Activated T-cell treated with anti-CD3 and anti-CD28 coated beads for 4 hours (primary cell): ENCODE results near the gene CDH12.

Experiments used
- DNase-seq: peaks from one replicate; pipeline ENCODE4 v3.0.0-alpha.2; 2020

CDH12 gene

DNA sequence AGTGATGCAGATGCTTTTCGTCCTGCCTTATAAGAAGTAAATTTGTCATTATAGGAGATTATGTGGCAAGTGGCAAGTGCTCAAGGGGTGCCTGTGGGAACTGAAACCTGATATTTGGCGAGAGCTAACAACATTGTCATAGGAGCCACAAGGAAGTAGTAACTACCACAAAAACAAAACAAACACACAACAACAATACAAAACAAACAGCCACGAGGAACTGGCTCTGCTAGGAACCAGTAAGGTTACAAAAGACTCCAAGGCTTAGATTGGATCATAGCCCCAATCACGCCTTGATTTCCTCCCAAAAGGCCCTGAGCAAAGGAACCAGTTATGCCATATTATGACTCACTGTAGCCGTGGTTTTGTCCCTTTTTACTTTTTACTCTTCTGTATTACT lies 1045.2 kb downstream of the CDH12 start:
- no peak for DNase-seq

- no peak for DNase-seq
Observed at GRCh38 chr5:21806943-21807342, 1046.2 kb downstream of the CDH12 start.

GRCh38 chr5:21806271-21806670 lies 1046.9 kb downstream of the CDH12 start:
- DNase-seq: no peak

GRCh38 chr5:21802869-21803490 lies 1050.2 kb downstream of the CDH12 start:
- no peak for DNase-seq

- DNase-seq: no peak
Observed at GRCh38 chr5:21802100-21802499, 1051.0 kb downstream of the CDH12 start.

- DNase-seq: no peak
Observed at GRCh38 chr5:21792748-21793147, 1060.4 kb downstream of the CDH12 start.

DNA sequence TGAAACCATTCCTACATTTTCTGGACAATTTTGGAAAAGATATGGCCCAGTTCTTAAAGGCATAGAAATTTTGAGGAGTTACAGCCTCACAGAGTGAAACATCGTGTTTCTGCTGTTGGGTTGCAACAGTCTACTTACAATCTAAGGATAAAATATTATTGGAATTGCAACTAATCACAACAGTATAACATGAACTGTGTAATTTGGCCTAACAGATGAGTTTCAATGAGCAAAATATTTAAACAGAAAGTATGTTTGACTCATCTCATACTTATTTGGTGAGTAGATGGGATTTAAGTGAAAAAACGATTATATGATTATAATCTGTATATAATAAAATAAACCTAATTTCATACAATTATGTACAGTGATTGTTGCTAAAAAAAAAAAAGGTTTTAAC lies 1061.8 kb downstream of the CDH12 start:
- no peak for DNase-seq

GRCh38 chr5:21784487-21784886 lies 1068.7 kb downstream of the CDH12 start:
- DNase-seq: no peak

DNA sequence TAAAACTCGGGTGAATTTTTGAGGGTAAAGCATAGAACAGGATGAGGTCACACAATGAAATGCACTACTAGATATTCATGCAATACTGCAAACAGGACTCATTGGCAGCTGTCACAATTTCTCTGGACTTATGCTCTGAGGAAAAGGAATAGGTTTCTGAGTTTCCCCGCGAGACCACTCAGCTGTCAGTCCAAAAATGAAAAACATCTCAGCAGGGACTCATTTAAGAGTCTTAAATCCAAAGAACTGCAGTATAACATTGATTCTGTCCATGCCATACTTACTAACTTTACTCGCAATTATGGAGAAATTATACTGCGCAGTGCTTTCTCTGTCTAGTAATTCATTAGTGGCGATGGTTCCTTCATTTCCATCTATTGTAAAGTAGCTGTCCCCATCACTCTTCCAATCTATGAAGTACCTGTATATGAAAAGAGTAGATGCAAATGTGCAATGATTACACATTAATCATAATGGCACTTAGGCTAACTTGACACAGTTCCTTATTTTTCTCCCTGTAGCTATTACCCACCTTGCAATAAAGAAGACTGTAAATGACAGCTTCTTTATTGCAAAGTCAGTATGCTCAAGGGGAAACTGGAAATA lies 1070.0 kb downstream of the CDH12 start:
- no peak for DNase-seq

GRCh38 chr5:21776466-21776865 lies 1076.7 kb downstream of the CDH12 start:
- DNase-seq: no peak

DNA sequence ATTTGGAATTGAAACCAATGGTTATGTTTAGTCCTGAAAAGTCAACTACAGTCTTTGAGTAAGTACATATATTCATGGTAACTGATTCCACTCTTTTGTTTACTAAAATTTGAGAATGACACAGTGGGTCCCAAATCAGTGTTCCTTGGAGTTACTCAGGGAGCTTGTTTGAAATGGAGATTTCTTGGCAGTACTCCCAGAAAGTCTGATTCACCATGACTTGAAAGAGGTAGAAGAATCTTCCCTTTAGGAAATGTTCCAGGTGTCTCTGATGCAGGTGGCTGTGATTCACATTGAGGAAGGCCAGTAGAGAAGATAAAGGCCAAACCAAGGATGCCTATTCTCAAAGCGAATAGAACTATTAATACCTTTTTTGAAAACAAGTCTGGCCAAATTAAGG lies 1078.3 kb downstream of the CDH12 start:
- no peak for DNase-seq

DNA sequence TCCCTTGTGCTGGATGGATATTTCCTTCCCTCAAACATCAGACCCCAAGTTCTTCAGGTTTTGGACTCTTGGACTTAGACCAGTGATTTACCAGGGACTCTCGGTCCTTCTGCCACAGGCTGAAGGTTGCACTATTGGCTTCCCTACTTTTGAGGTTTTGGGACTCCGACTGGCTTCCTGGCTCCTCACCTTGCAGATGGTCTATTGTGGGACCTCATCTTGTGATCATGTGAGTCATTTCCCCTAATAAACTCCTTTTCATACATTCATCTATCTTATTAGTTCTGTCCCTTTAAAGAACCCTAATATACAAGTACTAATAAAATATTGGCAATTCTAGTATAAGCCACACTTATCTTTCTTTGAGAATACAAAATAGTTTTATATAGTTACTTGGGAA lies 1078.9 kb downstream of the CDH12 start:
- DNase-seq: no peak

DNA sequence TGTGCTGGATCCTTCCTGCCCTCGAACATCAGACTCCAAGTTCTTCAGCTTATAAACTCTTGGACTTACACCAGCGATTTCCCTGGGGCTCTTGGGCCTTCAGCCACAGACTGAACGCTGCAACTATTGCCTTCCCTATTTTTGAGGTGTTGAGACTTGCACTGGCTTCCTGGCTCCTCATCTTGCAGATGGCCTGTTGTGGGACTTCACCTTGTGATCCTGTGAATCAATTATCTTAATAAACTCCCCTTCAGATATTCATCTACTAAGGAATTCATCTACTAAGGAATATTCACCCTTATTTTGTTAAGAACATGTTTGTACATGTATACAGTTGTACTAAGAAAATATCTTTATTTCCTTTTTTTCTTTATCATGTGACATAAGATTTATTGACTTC lies 1079.7 kb downstream of the CDH12 start:
- DNase-seq: no peak

GRCh38 chr5:21765406-21765805 lies 1087.7 kb downstream of the CDH12 start:
- DNase-seq: no peak

DNA sequence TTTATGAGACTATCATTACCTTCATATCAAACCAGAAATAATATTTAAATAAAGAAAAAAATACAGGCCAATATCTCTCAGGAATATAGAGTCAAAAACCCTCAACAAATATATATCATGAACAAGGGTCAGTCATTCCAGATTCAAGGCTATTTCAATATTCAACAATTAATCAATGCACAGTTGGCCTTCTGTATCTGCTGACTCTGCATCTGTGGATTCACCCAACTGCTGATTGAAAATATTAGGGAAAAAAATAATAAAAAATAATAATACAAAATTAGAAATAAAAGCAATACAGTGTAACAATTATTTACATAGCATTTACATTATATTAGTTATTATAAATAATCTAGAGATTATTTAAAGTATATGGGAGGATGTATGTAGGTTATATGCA lies 1114.0 kb downstream of the CDH12 start:
- no peak for DNase-seq

GRCh38 chr5:21723500-21723899 lies 1129.6 kb downstream of the CDH12 start:
- DNase-seq: no peak

DNA sequence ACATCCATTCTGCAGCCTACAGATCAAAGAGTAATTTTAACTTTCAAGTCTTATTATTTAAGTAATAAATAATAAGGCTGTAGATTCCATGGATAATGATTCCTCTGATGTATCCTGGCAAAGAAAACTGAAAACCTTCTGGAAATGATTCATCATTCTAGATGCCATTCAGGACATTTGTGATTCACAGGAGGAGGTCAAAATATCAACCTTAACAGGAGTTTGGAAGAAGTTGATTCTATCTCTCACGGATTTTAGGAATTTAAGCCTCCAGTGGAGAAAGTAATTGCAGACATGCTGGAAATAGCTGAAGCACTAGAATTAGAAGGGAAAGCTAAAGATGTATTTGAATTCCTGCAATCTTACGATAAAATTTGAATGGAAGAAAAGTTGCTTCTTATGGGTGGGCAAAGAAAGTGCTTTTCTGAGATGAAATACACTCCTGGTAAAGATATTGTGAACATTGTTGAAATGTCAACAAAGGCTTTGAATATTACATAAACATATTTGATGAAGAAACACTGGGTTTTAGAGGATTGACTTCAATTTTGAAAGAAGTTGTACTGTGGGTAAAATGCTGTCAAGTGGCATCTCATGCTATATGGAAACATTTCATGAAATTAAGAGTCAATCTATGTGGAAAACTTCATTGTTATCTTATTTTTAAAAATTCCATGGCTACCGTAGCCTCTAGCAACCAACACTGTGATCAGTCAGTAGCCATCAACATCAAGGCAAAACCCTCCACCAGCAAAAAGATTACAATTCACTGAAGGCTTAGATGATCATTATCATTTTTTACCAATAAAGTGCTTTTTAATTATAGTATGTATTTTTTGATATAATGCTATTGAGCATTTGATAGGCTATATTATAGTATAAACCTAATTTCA lies 1141.0 kb downstream of the CDH12 start:
- DNase-seq: no peak

DNA sequence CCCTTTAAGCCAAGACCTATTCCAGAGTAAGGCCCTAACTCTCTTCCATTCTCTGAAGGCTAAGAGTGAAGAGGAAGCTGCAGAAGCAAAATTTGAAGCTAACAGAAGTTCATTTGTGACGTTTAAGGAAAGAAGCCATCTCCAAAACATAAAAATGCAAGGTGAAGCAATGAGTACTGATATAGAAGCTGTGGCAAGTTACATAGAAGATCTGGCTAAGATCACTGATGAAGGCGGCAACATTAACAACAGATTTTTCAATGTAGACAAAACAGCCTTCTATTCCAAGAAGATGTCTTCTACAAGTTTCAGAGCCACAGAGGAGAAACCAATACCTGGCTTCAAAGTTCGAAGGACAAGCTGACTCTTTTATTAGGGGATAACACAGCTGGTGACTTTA lies 1143.4 kb downstream of the CDH12 start:
- no peak for DNase-seq

DNA sequence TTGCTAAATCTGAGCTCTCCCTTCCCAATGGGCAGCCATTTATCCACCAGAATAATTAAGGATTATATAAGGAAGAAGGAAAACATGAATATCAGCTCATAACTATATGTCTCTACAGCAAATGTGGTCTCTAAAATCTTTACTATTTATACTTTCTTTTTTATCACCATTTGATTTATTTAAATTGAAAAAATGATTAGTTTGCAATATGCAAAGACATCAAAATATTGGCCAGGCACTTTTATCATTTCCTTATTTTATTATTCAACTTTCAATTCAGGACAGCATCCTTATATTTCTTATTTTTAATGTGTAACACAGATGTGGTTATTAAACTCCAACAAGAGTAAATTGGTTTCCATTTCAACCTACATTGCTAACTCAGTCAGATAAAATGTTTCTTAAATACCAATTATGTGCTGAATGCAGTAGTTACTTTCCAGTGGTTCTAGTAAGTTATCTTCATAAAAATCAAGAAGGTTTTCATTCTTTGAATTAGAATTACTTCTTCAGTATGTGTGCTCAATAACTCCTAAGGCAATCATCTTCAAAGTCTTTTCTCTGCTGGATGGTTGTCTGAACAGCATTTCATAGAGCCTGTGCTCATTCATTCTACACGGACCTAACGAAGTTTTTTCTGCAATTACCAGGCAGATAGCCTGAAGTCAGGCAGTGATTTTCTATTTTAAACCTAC lies 1148.0 kb downstream of the CDH12 start:
- no peak for DNase-seq

DNA sequence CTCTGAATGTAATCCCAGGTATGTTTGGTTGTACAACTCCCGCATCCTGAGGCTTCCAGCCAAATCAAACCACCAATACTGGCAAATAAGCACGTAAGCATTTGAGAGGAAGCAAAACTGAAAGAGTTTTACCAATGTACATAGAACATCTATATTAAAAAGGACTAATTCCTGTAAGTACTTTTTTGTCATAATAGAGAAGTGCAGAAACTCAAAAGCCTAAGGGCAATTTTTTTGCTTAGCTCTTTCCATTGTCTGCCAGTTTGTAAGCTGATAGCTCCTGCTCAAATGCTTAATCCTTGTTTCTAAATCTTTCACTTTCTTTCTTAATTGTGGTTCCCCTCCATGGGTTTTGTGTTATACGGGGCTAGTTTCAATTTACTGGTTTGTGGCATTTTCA lies 1151.8 kb downstream of the CDH12 start:
- no peak for DNase-seq
